HepG2 (cell line): ENCODE measurements around the gene YBX2. TPM values are rescaled to one million over a fixed set of nuclear protein-coding genes. Genes with fewer than 3 reads are reported as not detected.

Source experiments
- BRF2 ChIP-seq: sonication (generic); formaldehyde crosslinking; IDR thresholded peaks from 2 replicates; pipeline ENCODE4 v1.8.1; 2022; ENCODE audit warnings: mild to moderate bottlenecking, missing genetic modification reagents
- CAMTA2 ChIP-seq: sonication (generic); formaldehyde crosslinking; IDR thresholded peaks from 2 replicates; pipeline ENCODE4 v1.4.0; 2020; ENCODE audit warnings: mild to moderate bottlenecking, missing genetic modification reagents, borderline replicate concordance
- DRAP1 ChIP-seq: IDR thresholded peaks from 2 replicates; pipeline ENCODE4 v1.6.1; 2016; ENCODE audit warnings: missing genetic modification reagents, missing compliant biosample characterization
- HES4 ChIP-seq: sonication (generic); formaldehyde crosslinking; IDR thresholded peaks from 2 replicates; pipeline ENCODE4 v1.9.0; 2021; ENCODE audit warnings: mild to moderate bottlenecking, missing genetic modification reagents, borderline replicate concordance
- HMGXB4 ChIP-seq, 2 experiments: sonication (generic) in 1 of 2; formaldehyde crosslinking in 1 of 2; IDR thresholded peaks; 2 replicates each; pipeline versions ENCODE4 v1.4.0 to v1.6.1; 2018 to 2020; ENCODE audit warnings: missing genetic modification reagents in 2 of 2, borderline replicate concordance in 1 of 2, low read depth in 1 of 2, mild to moderate bottlenecking in 1 of 2, missing biosample characterization in 1 of 2
- HOMEZ ChIP-seq: IDR thresholded peaks from 2 replicates; pipeline ENCODE4 v1.6.1; 2016; ENCODE audit warnings: low read depth
- HOXA9 ChIP-seq: sonication (generic); formaldehyde crosslinking; IDR thresholded peaks from 2 replicates; pipeline ENCODE4 v1.8.1; 2022; ENCODE audit warnings: missing genetic modification reagents, mild to moderate bottlenecking, moderate library complexity, borderline replicate concordance
- JUNB ChIP-seq: sonication (generic); formaldehyde crosslinking; IDR thresholded peaks from 2 replicates; pipeline ENCODE4 v1.8.0; 2022; ENCODE audit warnings: missing genetic modification reagents, mild to moderate bottlenecking, borderline replicate concordance
- LBX2 ChIP-seq: sonication (generic); formaldehyde crosslinking; IDR thresholded peaks from 2 replicates; pipeline ENCODE4 v1.5.0; 2020; ENCODE audit warnings: missing genetic modification reagents, mild to moderate bottlenecking, borderline replicate concordance
- MTA3 ChIP-seq: sonication (generic); formaldehyde crosslinking; IDR thresholded peaks from 2 replicates; pipeline ENCODE4 v1.4.0; 2020; ENCODE audit warnings: missing genetic modification reagents
- NFIB ChIP-seq: sonication (generic); formaldehyde crosslinking; IDR thresholded peaks from 2 replicates; pipeline ENCODE4 v1.9.0; 2021; ENCODE audit warnings: missing genetic modification reagents, mild to moderate bottlenecking, borderline replicate concordance
- PHF8 ChIP-seq: sonication (generic); formaldehyde crosslinking; IDR thresholded peaks from 2 replicates; pipeline ENCODE4 v1.5.0; 2020; ENCODE audit warnings: missing genetic modification reagents
- SAP130 ChIP-seq: IDR thresholded peaks from 2 replicates; pipeline ENCODE4 v1.6.1; 2016; ENCODE audit warnings: low read depth
- SIX4 ChIP-seq: sonication (generic); formaldehyde crosslinking; IDR thresholded peaks from 2 replicates; pipeline ENCODE4 v1.4.0; 2020; ENCODE audit warnings: missing genetic modification reagents
- TRIM24 ChIP-seq: sonication (generic); formaldehyde crosslinking; IDR thresholded peaks from 2 replicates; pipeline ENCODE4 v1.8.0; 2022; ENCODE audit warnings: mild to moderate bottlenecking, missing genetic modification reagents
- ZBTB25 ChIP-seq: IDR thresholded peaks from 2 replicates; pipeline ENCODE4 v1.6.1; 2018; ENCODE audit warnings: missing genetic modification reagents
- ZBTB42 ChIP-seq: sonication (generic); formaldehyde crosslinking; IDR thresholded peaks from 2 replicates; pipeline ENCODE4 v1.5.0; 2020; ENCODE audit warnings: mild to moderate bottlenecking, missing genetic modification reagents
- ZFP41 ChIP-seq: sonication (generic); formaldehyde crosslinking; IDR thresholded peaks from 2 replicates; pipeline ENCODE4 v1.4.0; 2020; ENCODE audit warnings: mild to moderate bottlenecking, missing genetic modification reagents, borderline replicate concordance
- ZNF660 ChIP-seq: sonication (generic); formaldehyde crosslinking; IDR thresholded peaks from 2 replicates; pipeline ENCODE4 v1.5.1; 2020; ENCODE audit warnings: mild to moderate bottlenecking, low read depth, missing genetic modification reagents, borderline replicate concordance
- ZNF777 ChIP-seq: sonication (generic); formaldehyde crosslinking; IDR thresholded peaks from 2 replicates; pipeline ENCODE4 v1.4.0; 2020; ENCODE audit warnings: missing genetic modification reagents
- ZSCAN5A ChIP-seq: sonication (generic); formaldehyde crosslinking; IDR thresholded peaks from 2 replicates; pipeline ENCODE4 v1.8.0; 2022; ENCODE audit warnings: mild to moderate bottlenecking, missing genetic modification reagents, borderline replicate concordance
- polyA plus RNA-seq, 8 experiments: library from polyadenylated mRNA; depleted of rRNA in 3 of 8; stranded (reverse) in 7 of 8; unstranded in 1 of 8; fragments of >200 nt; fragmentation: Illumina TruSeq in 4 of 8; extraction: Trizol in 4 of 8; gene quantifications; 2 replicates each; pipeline versions ENCODE4 v1.2.1 to v1.2.3, GENCODE V29; 2011 to 2016; ENCODE audit warnings: low read depth in 4 of 8, missing spikeins in 1 of 8, mixed read lengths in 1 of 8; ENCODE audit not compliant: insufficient read depth in 1 of 8
- total RNA-seq, 5 experiments: library from RNA; depleted of rRNA; stranded (reverse); fragments of >200 nt; fragmentation: Illumina TruSeq; extraction: Trizol; gene quantifications; 2 replicates each; pipeline ENCODE4 v1.2.3, GENCODE V29; 2016; ENCODE audit warnings: low read depth in 1 of 5

YBX2 gene
- total and polyA plus RNA-seq, 2 of the 13 experiments (the other 11 are each of a cell fraction or from before 2014, with no cell fraction given): 0.12 to 0.22 TPM

GRCh38 chr17:7280519-7281073, 13.8 kb downstream of the YBX2 start (continued):
- no peak for TF ChIP-seq SIX4
- peak; percentile 35; the same call in 1 of the 2 replicates for TF ChIP-seq ZFP41
- no peak for TF ChIP-seq DRAP1 (CRISPR knock-in tag)
- no peak for TF ChIP-seq ZNF777
- no peak for TF ChIP-seq HOXA9 (CRISPR knock-in tag)
- peak; percentile 21; the same call in 1 of the 2 replicates for TF ChIP-seq PHF8 (CRISPR knock-in tag)
- 0 out of 2 replicates have a peak, but pooled peaks have one; percentile 49 for TF ChIP-seq HES4
- TF ChIP-seq NFIB (CRISPR knock-in tag): no peak
- no peak for TF ChIP-seq JUNB (CRISPR knock-in tag)
- TF ChIP-seq LBX2 (CRISPR knock-in tag): no peak
- no peak for TF ChIP-seq ZNF660 (CRISPR knock-in tag)
- TF ChIP-seq HMGXB4 (CRISPR knock-in tag; IDR thresholded peaks at IDR 0.05; ENCODE audit: borderline replicate concordance in 1 of 2, low read depth in 1 of 2): peak; percentile 78 to 85; a peak in 3 of 4 replicates
- peak; percentile 71; the same call in 1 of the 2 replicates for TF ChIP-seq ZBTB25 (CRISPR knock-in tag)
- no peak for TF ChIP-seq TRIM24 (CRISPR knock-in tag)
- no peak for TF ChIP-seq ZBTB42 (CRISPR knock-in tag)
- peak; percentile 86 for TF ChIP-seq SAP130 (CRISPR knock-in tag)
- TF ChIP-seq HOMEZ (CRISPR knock-in tag): 0 out of 2 replicates have a peak, but pooled peaks have one; percentile 22
- TF ChIP-seq ZSCAN5A (CRISPR knock-in tag): no peak
- no peak for TF ChIP-seq MTA3 (CRISPR knock-in tag)
- TF ChIP-seq CAMTA2 (CRISPR knock-in tag): no peak
- TF ChIP-seq BRF2 (CRISPR knock-in tag): peak; percentile 53; the same call in 1 of the 2 replicates
